ENCODE data around the gene PRKCE. TPM values are rescaled to one million over a fixed set of nuclear protein-coding genes. Genes with fewer than 3 reads are reported as not detected.

The PRKCE gene
- total RNA-seq, 1 experiment from 2014 or later = 2.4 TPM

DNA sequence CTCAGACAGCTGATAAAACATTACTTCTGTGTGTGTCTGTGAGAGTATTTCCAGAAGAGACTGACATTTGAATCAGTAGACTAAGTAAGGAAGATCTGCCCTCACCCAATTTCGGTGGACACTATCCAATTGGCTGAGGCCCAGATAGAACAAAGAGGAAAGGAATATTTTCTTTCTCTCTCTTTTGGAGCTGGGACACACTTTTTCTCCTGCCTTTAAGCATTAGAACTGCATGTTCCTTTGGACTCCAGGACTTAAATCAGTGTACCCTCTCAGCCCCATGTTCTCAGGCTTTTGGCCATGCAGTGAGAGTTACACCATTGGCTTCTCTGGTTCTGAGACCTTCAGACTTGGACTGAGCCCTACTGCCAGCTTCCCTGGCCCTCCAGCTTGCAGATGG, 37.1 kb upstream of the PRKCE start:
- no peaks in the 10 kb centered on the region for H3K9me3 ChIP-seq (ENCODE audit: low read depth, low read length, poor library complexity, severe bottlenecking)
- intact Hi-C loops (cut with micrococcal nuclease; ENCODE audit: unreplicated experiment) = no loop called here
- no TSS peak for BruUV-seq (replicated peaks)
- CTCF ChIA-PET = no interaction called here
- peaks cover 8% of the 10 kb centered on the region for H3K4me1 ChIP-seq (ENCODE audit: insufficient read depth, low read length, poor library complexity, severe bottlenecking)
- no peaks in the 10 kb centered on the region for H3K27me3 ChIP-seq (replicated peaks; ENCODE audit: insufficient read depth, low read depth, low read length, poor library complexity)
- H3K4me3 ChIP-seq (ENCODE audit: low read depth, low read length, poor library complexity, severe bottlenecking) = no peak overlapping the region
- no peak for DNase-seq (ENCODE audit: low spot score)
- no peaks in the 10 kb centered on the region for H3K36me3 ChIP-seq (ENCODE audit: insufficient read depth, low read length, poor library complexity, severe bottlenecking)
- TF ChIP-seq, protein P1, sequence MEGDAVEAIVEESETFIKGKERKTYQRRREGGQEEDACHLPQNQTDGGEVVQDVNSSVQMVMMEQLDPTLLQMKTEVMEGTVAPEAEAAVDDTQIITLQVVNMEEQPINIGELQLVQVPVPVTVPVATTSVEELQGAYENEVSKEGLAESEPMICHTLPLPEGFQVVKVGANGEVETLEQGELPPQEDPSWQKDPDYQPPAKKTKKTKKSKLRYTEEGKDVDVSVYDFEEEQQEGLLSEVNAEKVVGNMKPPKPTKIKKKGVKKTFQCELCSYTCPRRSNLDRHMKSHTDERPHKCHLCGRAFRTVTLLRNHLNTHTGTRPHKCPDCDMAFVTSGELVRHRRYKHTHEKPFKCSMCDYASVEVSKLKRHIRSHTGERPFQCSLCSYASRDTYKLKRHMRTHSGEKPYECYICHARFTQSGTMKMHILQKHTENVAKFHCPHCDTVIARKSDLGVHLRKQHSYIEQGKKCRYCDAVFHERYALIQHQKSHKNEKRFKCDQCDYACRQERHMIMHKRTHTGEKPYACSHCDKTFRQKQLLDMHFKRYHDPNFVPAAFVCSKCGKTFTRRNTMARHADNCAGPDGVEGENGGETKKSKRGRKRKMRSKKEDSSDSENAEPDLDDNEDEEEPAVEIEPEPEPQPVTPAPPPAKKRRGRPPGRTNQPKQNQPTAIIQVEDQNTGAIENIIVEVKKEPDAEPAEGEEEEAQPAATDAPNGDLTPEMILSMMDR (conservative IDR thresholded peaks at IDR 0.05; ENCODE audit: low read depth, low read length) = no peak
- TF ChIP-seq EZH2 (IDR thresholded peaks at IDR 0.05; ENCODE audit: borderline replicate concordance, low read depth, low read length, poor library complexity, severe bottlenecking) = no peak
- POLR2A ChIA-PET (ENCODE audit: low non-redundant PET) = interaction anchor here (0.7 kb wide), 1 partner anchor 34 kb away, joined by 8 read pairs; no protein-coding TSS in a partner anchor
- H3K27ac ChIP-seq (ENCODE audit: low read depth, low read length, poor library complexity, severe bottlenecking) = no peak overlapping the region

DNA sequence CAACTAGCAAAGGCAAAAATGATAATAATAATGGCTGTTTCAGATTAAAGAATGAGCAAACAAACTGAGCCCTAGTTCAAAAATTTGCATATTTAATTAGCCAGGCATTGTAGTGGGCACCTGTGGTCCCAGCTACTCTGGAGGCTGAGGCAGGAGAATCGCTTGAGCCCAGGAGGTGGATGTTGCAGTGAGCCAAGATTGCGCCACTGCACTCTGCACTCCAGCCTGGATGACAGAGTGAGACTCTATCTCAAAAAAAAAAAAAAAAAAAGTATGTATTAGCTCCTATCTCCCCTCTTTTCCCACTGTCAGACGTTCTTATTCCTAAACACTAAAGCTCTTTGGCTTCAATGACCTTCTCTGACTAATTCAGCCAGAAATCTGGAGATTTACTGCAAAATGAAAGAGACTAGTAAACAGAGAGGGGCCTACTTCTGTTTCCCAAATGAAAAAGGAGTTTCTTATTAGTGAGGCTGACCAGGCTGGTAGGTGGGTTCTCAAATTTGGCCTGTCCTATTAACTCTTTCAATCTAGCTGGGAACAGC, 36.5 kb upstream of the PRKCE start:
- Histone ChIP-seq H3K9me3 (ENCODE audit: low read depth, low read length, poor library complexity, severe bottlenecking) (no peaks in the 10 kb centered on the region), H3K4me3 (ENCODE audit: low read depth, low read length, poor library complexity, severe bottlenecking) (no peak overlapping the region), H3K4me1 (ENCODE audit: insufficient read depth, low read length, poor library complexity, severe bottlenecking) (peaks cover 2% of the 10 kb centered on the region), H3K27ac (ENCODE audit: low read depth, low read length, poor library complexity, severe bottlenecking) (no peak overlapping the region), H3K36me3 (ENCODE audit: insufficient read depth, low read length, poor library complexity, severe bottlenecking) (no peaks in the 10 kb centered on the region), H3K27me3 (replicated peaks; ENCODE audit: insufficient read depth, low read depth, low read length, poor library complexity) (no peaks in the 10 kb centered on the region)
- intact Hi-C loops (cut with micrococcal nuclease; ENCODE audit: unreplicated experiment) = no loop called here
- no peak for DNase-seq (ENCODE audit: low spot score)
- no TSS peak for BruUV-seq (replicated peaks)
- ChIA-PET CTCF (no interaction called here), POLR2A (ENCODE audit: low non-redundant PET) (no interaction called here)
- TF ChIP-seq, protein P1 (conservative IDR thresholded peaks at IDR 0.05; ENCODE audit: low read depth, low read length) = no peak
- no peak for TF ChIP-seq EZH2 (IDR thresholded peaks at IDR 0.05; ENCODE audit: borderline replicate concordance, low read depth, low read length, poor library complexity, severe bottlenecking)

DNA sequence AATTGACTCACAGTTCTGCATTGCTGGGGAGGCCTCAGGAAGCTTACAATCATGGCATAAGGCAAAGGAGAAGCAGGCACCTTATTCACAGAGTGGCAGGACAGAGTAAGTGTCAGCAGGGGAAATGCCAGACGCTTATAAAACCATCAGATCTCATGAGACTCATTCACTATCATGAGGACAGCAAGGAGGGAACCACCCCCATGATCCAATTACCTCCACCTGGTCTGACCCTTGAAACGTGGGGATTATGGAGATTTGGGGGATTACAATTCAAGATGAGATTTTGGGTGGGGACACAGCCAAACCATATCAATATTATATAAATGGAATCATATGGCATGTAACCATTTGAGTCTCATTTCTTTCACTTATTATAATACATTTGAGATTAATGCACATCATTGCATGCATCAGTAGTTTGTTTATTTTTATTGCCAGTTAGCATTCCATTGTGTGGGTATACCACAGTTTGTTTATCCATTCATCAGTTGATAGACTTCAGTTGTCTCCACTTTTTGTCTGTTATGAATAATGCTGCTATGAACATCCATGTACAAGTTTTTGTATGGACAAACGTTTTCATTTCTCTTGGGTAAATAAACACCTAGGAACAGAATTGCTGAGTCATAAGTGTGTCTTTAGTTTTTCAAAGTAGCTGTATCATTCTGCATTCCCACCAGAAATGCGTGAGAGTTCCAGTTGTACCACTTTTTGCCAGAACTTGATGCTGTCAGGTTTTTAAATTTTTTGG, 34.6 kb upstream of the PRKCE start:
- Histone ChIP-seq H3K4me3 (ENCODE audit: low read depth, low read length, poor library complexity, severe bottlenecking) (no peak overlapping the region), H3K4me1 (ENCODE audit: insufficient read depth, low read length, poor library complexity, severe bottlenecking) (no peaks in the 10 kb centered on the region), H3K27me3 (replicated peaks; ENCODE audit: insufficient read depth, low read depth, low read length, poor library complexity) (no peaks in the 10 kb centered on the region), H3K9me3 (ENCODE audit: low read depth, low read length, poor library complexity, severe bottlenecking) (no peaks in the 10 kb centered on the region), H3K36me3 (ENCODE audit: insufficient read depth, low read length, poor library complexity, severe bottlenecking) (no peaks in the 10 kb centered on the region), H3K27ac (ENCODE audit: low read depth, low read length, poor library complexity, severe bottlenecking) (no peak overlapping the region)
- TF ChIP-seq, protein P1 (conservative IDR thresholded peaks at IDR 0.05; ENCODE audit: low read depth, low read length) = no peak
- TF ChIP-seq EZH2 (IDR thresholded peaks at IDR 0.05; ENCODE audit: borderline replicate concordance, low read depth, low read length, poor library complexity, severe bottlenecking) = no peak
- CTCF ChIA-PET = no interaction called here
- POLR2A ChIA-PET (ENCODE audit: low non-redundant PET) = no interaction called here
- intact Hi-C loops (cut with micrococcal nuclease; ENCODE audit: unreplicated experiment) = no loop called here
- no peak for DNase-seq (ENCODE audit: low spot score)
- BruUV-seq (replicated peaks) = no TSS peak
